ENCODE data around the gene FANCE.

DNA sequence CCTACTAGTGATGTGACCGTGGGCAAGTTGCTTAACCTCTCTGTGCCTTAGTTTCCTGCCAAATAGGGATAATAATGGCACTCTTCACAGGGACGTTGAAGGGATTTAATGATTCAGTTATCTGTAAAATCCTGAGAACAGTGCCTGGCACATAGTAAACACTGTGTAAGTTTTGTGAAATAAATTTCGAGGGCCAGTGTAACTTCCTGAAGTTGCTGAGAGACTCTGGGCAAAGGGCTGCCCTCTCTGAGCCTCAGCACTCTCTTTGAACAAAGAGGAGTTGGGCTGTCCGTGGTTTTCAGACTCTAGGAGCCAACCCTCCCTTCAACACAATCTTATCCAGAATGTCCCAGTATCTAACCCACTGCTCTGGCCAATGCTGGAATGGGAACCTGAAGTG, 47.2 kb downstream of the FANCE start:
- TF ChIP-seq EZH2 (IDR thresholded peaks at IDR 0.05): no peak
- no peak for TF ChIP-seq YY1 (IDR thresholded peaks at IDR 0.05; ENCODE audit: extremely low read depth, insufficient replicate concordance, low read depth, low read length)
- TF ChIP-seq, protein P1, sequence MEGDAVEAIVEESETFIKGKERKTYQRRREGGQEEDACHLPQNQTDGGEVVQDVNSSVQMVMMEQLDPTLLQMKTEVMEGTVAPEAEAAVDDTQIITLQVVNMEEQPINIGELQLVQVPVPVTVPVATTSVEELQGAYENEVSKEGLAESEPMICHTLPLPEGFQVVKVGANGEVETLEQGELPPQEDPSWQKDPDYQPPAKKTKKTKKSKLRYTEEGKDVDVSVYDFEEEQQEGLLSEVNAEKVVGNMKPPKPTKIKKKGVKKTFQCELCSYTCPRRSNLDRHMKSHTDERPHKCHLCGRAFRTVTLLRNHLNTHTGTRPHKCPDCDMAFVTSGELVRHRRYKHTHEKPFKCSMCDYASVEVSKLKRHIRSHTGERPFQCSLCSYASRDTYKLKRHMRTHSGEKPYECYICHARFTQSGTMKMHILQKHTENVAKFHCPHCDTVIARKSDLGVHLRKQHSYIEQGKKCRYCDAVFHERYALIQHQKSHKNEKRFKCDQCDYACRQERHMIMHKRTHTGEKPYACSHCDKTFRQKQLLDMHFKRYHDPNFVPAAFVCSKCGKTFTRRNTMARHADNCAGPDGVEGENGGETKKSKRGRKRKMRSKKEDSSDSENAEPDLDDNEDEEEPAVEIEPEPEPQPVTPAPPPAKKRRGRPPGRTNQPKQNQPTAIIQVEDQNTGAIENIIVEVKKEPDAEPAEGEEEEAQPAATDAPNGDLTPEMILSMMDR (IDR thresholded peaks at IDR 0.05 in 2 of 3, conservative IDR thresholded peaks at IDR 0.05 in 1 of 3; ENCODE audit: borderline replicate concordance in 1 of 3, insufficient read depth in 1 of 3, low read depth in 2 of 3, low read length in 2 of 3): no peak
- no peak for TF ChIP-seq JUND (IDR thresholded peaks at IDR 0.05)
- no peak for TF ChIP-seq POLR2A (IDR thresholded peaks at IDR 0.05; ENCODE audit: borderline replicate concordance, extremely low read depth, insufficient read depth, insufficient read length)
- TF ChIP-seq SIN3A (IDR thresholded peaks at IDR 0.05; ENCODE audit: low read depth): no peak
- no peak for TF ChIP-seq CBX3 (IDR thresholded peaks at IDR 0.05; ENCODE audit: low read depth)

Measured in HCT116 (cell line).